Activated CD8-positive, alpha-beta memory T cell treated with anti-CD3 and anti-CD28 coated beads, Interleukin-2, amount 10 ng/mL, durations not matched to agents 7 days and 5 days (primary cell): ENCODE data around the gene NPAS3. TPM values are rescaled to one million over a fixed set of nuclear protein-coding genes. Genes with fewer than 3 reads are reported as not detected.

ENCODE experiments used
- ATAC-seq: fragments of 150-1000 bp; cut with Tn5 transposase; one replicate; pipeline ENCODE4 v1.10.0; 2021; ENCODE audit warnings: moderate library complexity
- CTCF ChIA-PET: fragments of 350-600 bp; sonication (Branson Sonifier 250); formaldehyde crosslinking; loops from one replicate; lab custom pipeline; 2021; ENCODE audit warnings: antibody characterized with exemption; lab: Charles Lee
- DNase-seq: peaks from one replicate; pipeline ENCODE4 v3.0.0-alpha.2; 2020
- H3K27ac Mint-ChIP-seq: one replicate; pipeline ENCODE4 v1.8.0; 2021; ENCODE audit warnings: mild to moderate bottlenecking, mixed read lengths
- H3K27me3 Mint-ChIP-seq: one replicate; pipeline ENCODE4 v1.8.0; 2021; ENCODE audit warnings: mixed read lengths
- H3K36me3 Mint-ChIP-seq: one replicate; pipeline ENCODE4 v1.8.0; 2021; ENCODE audit warnings: mild to moderate bottlenecking, mixed read lengths
- H3K4me1 Mint-ChIP-seq: one replicate; pipeline ENCODE4 v1.8.0; 2021; ENCODE audit warnings: mixed read lengths
- H3K4me3 Mint-ChIP-seq: one replicate; pipeline ENCODE4 v1.8.0; 2021; ENCODE audit warnings: mild to moderate bottlenecking, moderate library complexity, mixed read lengths
- H3K9me3 Mint-ChIP-seq: one replicate; pipeline ENCODE4 v1.8.0; 2022; ENCODE audit warnings: low read depth, mixed read lengths
- total RNA-seq, 2 experiments: library from RNA; stranded (reverse); gene quantifications; one replicate each; pipeline ENCODE4 v1.2.3, GENCODE V29; 2021

NPAS3 gene
- total RNA-seq, 2 experiments from 2014 or later = not detected

- Mint-ChIP-seq H3K36me3 (no peaks in the 10 kb centered on the region), H3K27me3 (no peaks in the 10 kb centered on the region), H3K27ac (no peak overlapping the region), H3K4me3 (no peak overlapping the region), H3K9me3 (no peaks in the 10 kb centered on the region), H3K4me1 (peaks cover 5% of the 10 kb centered on the region)
- ATAC-seq = no peak
- CTCF ChIA-PET = no interaction called here
- DNase-seq = no peak
These were observed 626.3 kb downstream of the NPAS3 start for GRCh38 chr14:33564774-33565630.

GRCh38 chr14:33566082-33566481, 627.4 kb downstream of the NPAS3 start:
- Mint-ChIP-seq H3K27me3 (no peaks in the 10 kb centered on the region), H3K9me3 (no peaks in the 10 kb centered on the region), H3K4me1 (peaks cover 5% of the 10 kb centered on the region), H3K27ac (no peak overlapping the region), H3K36me3 (no peaks in the 10 kb centered on the region), H3K4me3 (no peak overlapping the region)
- DNase-seq = no peak
- CTCF ChIA-PET = no interaction called here
- no peak for ATAC-seq

GRCh38 chr14:33567023-33567728, 628.5 kb downstream of the NPAS3 start:
- Mint-ChIP-seq H3K4me3 (no peak overlapping the region), H3K36me3 (no peaks in the 10 kb centered on the region), H3K9me3 (no peaks in the 10 kb centered on the region), H3K27me3 (no peaks in the 10 kb centered on the region), H3K4me1 (peaks cover 5% of the 10 kb centered on the region), H3K27ac (no peak overlapping the region)
- ATAC-seq = no peak
- no peak for DNase-seq
- CTCF ChIA-PET = no interaction called here

GRCh38 chr14:33567731-33568130, 629.1 kb downstream of the NPAS3 start:
- CTCF ChIA-PET = no interaction called here
- H3K27ac Mint-ChIP-seq = no peak overlapping the region
- ATAC-seq = no peak
- no peaks in the 10 kb centered on the region for H3K9me3 Mint-ChIP-seq
- H3K36me3 Mint-ChIP-seq = no peaks in the 10 kb centered on the region
- no peaks in the 10 kb centered on the region for H3K27me3 Mint-ChIP-seq
- no peak for DNase-seq
- H3K4me3 Mint-ChIP-seq = no peak overlapping the region
- peaks cover 5% of the 10 kb centered on the region for H3K4me1 Mint-ChIP-seq

- no peak overlapping the region for H3K27ac Mint-ChIP-seq
- no peak for ATAC-seq
- H3K36me3 Mint-ChIP-seq = no peaks in the 10 kb centered on the region
- no peak overlapping the region for H3K4me3 Mint-ChIP-seq
- CTCF ChIA-PET = no interaction called here
- peaks cover 6% of the 10 kb centered on the region for H3K9me3 Mint-ChIP-seq
- DNase-seq = no peak
- peaks cover 5% of the 10 kb centered on the region for H3K4me1 Mint-ChIP-seq
- H3K27me3 Mint-ChIP-seq = no peaks in the 10 kb centered on the region
These were observed 630.4 kb downstream of the NPAS3 start for GRCh38 chr14:33568935-33569579.

GRCh38 chr14:33569821-33570687, 631.4 kb downstream of the NPAS3 start:
- Mint-ChIP-seq H3K27me3 (no peaks in the 10 kb centered on the region), H3K4me3 (no peak overlapping the region), H3K9me3 (peaks cover 6% of the 10 kb centered on the region), H3K4me1 (no peaks in the 10 kb centered on the region), H3K27ac (no peak overlapping the region), H3K36me3 (no peaks in the 10 kb centered on the region)
- ATAC-seq (no peak), DNase-seq (no peak)
- CTCF ChIA-PET = no interaction called here

GRCh38 chr14:33570694-33571310, 632.1 kb downstream of the NPAS3 start:
- Mint-ChIP-seq H3K4me3 (no peak overlapping the region), H3K36me3 (no peaks in the 10 kb centered on the region), H3K9me3 (peaks cover 6% of the 10 kb centered on the region), H3K27me3 (no peaks in the 10 kb centered on the region), H3K27ac (no peak overlapping the region), H3K4me1 (no peaks in the 10 kb centered on the region)
- ATAC-seq (no peak), DNase-seq (no peak)
- CTCF ChIA-PET = no interaction called here

GRCh38 chr14:33573301-33573880, 634.7 kb downstream of the NPAS3 start:
- CTCF ChIA-PET = no interaction called here
- DNase-seq = no peak
- H3K27me3 Mint-ChIP-seq = no peaks in the 10 kb centered on the region
- no peak for ATAC-seq
- no peak overlapping the region for H3K4me3 Mint-ChIP-seq
- H3K4me1 Mint-ChIP-seq = no peaks in the 10 kb centered on the region
- no peaks in the 10 kb centered on the region for H3K36me3 Mint-ChIP-seq
- no peak overlapping the region for H3K27ac Mint-ChIP-seq
- peaks cover 6% of the 10 kb centered on the region for H3K9me3 Mint-ChIP-seq

GRCh38 chr14:33576014-33576413, 637.3 kb downstream of the NPAS3 start:
- CTCF ChIA-PET = no interaction called here
- Mint-ChIP-seq H3K36me3 (no peaks in the 10 kb centered on the region), H3K4me3 (no peak overlapping the region)

GRCh38 chr14:33578461-33579216, 640.0 kb downstream of the NPAS3 start:
- H3K4me3 Mint-ChIP-seq = no peak overlapping the region
- no peaks in the 10 kb centered on the region for H3K36me3 Mint-ChIP-seq
- DNase-seq = no peak
- CTCF ChIA-PET = no interaction called here
- no peaks in the 10 kb centered on the region for H3K4me1 Mint-ChIP-seq
- H3K27me3 Mint-ChIP-seq = no peaks in the 10 kb centered on the region
- no peak overlapping the region for H3K27ac Mint-ChIP-seq
- ATAC-seq = no peak
- H3K9me3 Mint-ChIP-seq = peaks cover 2% of the 10 kb centered on the region

More at GRCh38 chr14:33576014-33576413, 637.3 kb downstream of the NPAS3 start:
- H3K4me1 Mint-ChIP-seq = no peaks in the 10 kb centered on the region
- no peaks in the 10 kb centered on the region for H3K27me3 Mint-ChIP-seq
- DNase-seq (no peak), ATAC-seq (no peak)
- H3K27ac Mint-ChIP-seq = no peak overlapping the region
- peaks cover 6% of the 10 kb centered on the region for H3K9me3 Mint-ChIP-seq

- no peak for ATAC-seq
- H3K27me3 Mint-ChIP-seq = no peaks in the 10 kb centered on the region
- no peaks in the 10 kb centered on the region for H3K36me3 Mint-ChIP-seq
- H3K4me1 Mint-ChIP-seq = no peaks in the 10 kb centered on the region
- no peaks in the 10 kb centered on the region for H3K9me3 Mint-ChIP-seq
- no peak for DNase-seq
- CTCF ChIA-PET = no interaction called here
- H3K27ac Mint-ChIP-seq = no peak overlapping the region
- no peak overlapping the region for H3K4me3 Mint-ChIP-seq
These were observed 641.6 kb downstream of the NPAS3 start for GRCh38 chr14:33580231-33580749.

GRCh38 chr14:33580841-33581240, 642.2 kb downstream of the NPAS3 start:
- no peaks in the 10 kb centered on the region for H3K27me3 Mint-ChIP-seq
- no peaks in the 10 kb centered on the region for H3K4me1 Mint-ChIP-seq
- H3K9me3 Mint-ChIP-seq = no peaks in the 10 kb centered on the region
- H3K27ac Mint-ChIP-seq = no peak overlapping the region
- ATAC-seq (no peak), DNase-seq (no peak)
- CTCF ChIA-PET = no interaction called here
- H3K36me3 Mint-ChIP-seq = no peaks in the 10 kb centered on the region
- no peak overlapping the region for H3K4me3 Mint-ChIP-seq
